Mesendoderm (in vitro differentiated cells): ENCODE measurements around the gene FRYL.

Experiments used
- DNase-seq: peaks from one replicate; pipeline ENCODE4 v3.0.0; 2013
- H2AK5ac ChIP-seq: 2 replicates; pipeline ENCODE4 v1.6.1; 2013; ENCODE audit warnings: low read length, inconsistent platforms
- H2BK120ac ChIP-seq: 2 replicates; pipeline ENCODE4 v1.6.1; 2013; ENCODE audit warnings: low read depth, mild to moderate bottlenecking, low read length, moderate library complexity, mixed read lengths
- H2BK15ac ChIP-seq: replicated peaks from 2 replicates; pipeline ENCODE4 v1.6.1; 2013; ENCODE audit warnings: low read depth, mild to moderate bottlenecking, moderate library complexity
- H2BK5ac ChIP-seq: 2 replicates; pipeline ENCODE4 v1.6.1; 2013; ENCODE audit warnings: low read length, inconsistent platforms
- H3K18ac ChIP-seq: 2 replicates; pipeline ENCODE4 v1.6.1; 2013; ENCODE audit warnings: mild to moderate bottlenecking, low read length, mixed read lengths
- H3K23ac ChIP-seq: one replicate; pipeline ENCODE4 v1.6.1; 2013; ENCODE audit warnings: low read length
- H3K27ac ChIP-seq: 2 replicates; pipeline ENCODE4 v1.5.1; 2013; ENCODE audit warnings: low read depth, mild to moderate bottlenecking, inconsistent platforms, low read length, moderate library complexity
- H3K27me3 ChIP-seq: 2 replicates; pipeline ENCODE4 v1.6.1; 2013; ENCODE audit warnings: low read length, control low read depth, mild to moderate bottlenecking, inconsistent platforms; ENCODE audit not compliant: insufficient read depth, poor library complexity
- H3K36me3 ChIP-seq: 2 replicates; pipeline ENCODE4 v1.6.1; 2013; ENCODE audit warnings: low read length, inconsistent platforms; ENCODE audit not compliant: control insufficient read depth, insufficient read depth
- H3K4ac ChIP-seq: one replicate; pipeline ENCODE4 v1.6.1; 2013; ENCODE audit warnings: low read depth, mild to moderate bottlenecking, low read length, moderate library complexity
- H3K4me1 ChIP-seq: 2 replicates; pipeline ENCODE4 v1.6.1; 2013; ENCODE audit warnings: low read depth, low read length, inconsistent platforms; ENCODE audit not compliant: control insufficient read depth
- H3K4me2 ChIP-seq: 2 replicates; pipeline ENCODE4 v1.6.1; 2013; ENCODE audit warnings: low read length
- H3K4me3 ChIP-seq: 2 replicates; pipeline ENCODE4 v1.5.1; 2013; ENCODE audit warnings: mild to moderate bottlenecking, low read length
- H3K56ac ChIP-seq: one replicate; pipeline ENCODE4 v1.6.1; 2013; ENCODE audit warnings: low read length
- H3K79me1 ChIP-seq: 2 replicates; pipeline ENCODE4 v1.6.1; 2013; ENCODE audit warnings: low read length, inconsistent platforms
- H3K79me2 ChIP-seq: 2 replicates; pipeline ENCODE4 v1.6.1; 2013; ENCODE audit warnings: mild to moderate bottlenecking, low read length; ENCODE audit not compliant: control insufficient read depth, insufficient read depth
- H3K9ac ChIP-seq: 2 replicates; pipeline ENCODE4 v1.6.1; 2013; ENCODE audit warnings: low read length, inconsistent platforms
- H4K5ac ChIP-seq: one replicate; pipeline ENCODE4 v1.6.1; 2013; ENCODE audit warnings: low read length
- H4K8ac ChIP-seq: one replicate; pipeline ENCODE4 v1.6.1; 2013; ENCODE audit warnings: low read depth, mild to moderate bottlenecking, control low read depth, low read length, moderate library complexity
- WGBS: extraction: QIAGEN DNeasy Blood & Tissue Kit; methylation state at CpG from one replicate; pipeline ENCODE4 v1.1.7; 2013; ENCODE audit warnings: low lambda C conversion rate, missing lambda C conversion rate; ENCODE audit not compliant: insufficient coverage; ENCODE audit errors: extremely low coverage; 5-methylcytosine and 5-hydroxymethylcytosine counted together

Gene FRYL

GRCh38 chr4:48570646-48571220 lies 209.3 kb downstream of the FRYL start:
- no peaks in the 10 kb centered on the region for H3K36me3 ChIP-seq
- no CpG with 5 or more reads among the region's 9 CpGs for WGBS
- no peak for DNase-seq

GRCh38 chr4:48566034-48566384 lies 214.1 kb downstream of the FRYL start:
- H3K4me1 ChIP-seq: no peaks in the 10 kb centered on the region
- no peak overlapping the region for H3K23ac ChIP-seq
- H3K4me3 ChIP-seq: no peak overlapping the region
- no peak overlapping the region for H3K4ac ChIP-seq
- no peak overlapping the region for H3K4me2 ChIP-seq
- no peaks in the 10 kb centered on the region for H3K79me1 ChIP-seq
- no peak overlapping the region for H3K9ac ChIP-seq
- H2BK5ac ChIP-seq: no peak overlapping the region
- no peak overlapping the region for H2BK15ac ChIP-seq
- H3K27ac ChIP-seq: no peak overlapping the region
- no peak overlapping the region for H3K18ac ChIP-seq
- no peak for DNase-seq
- no peaks in the 10 kb centered on the region for H3K79me2 ChIP-seq
- no peak overlapping the region for H4K8ac ChIP-seq
- no peak overlapping the region for H2BK120ac ChIP-seq
- H3K56ac ChIP-seq: no peak overlapping the region
- no peaks in the 10 kb centered on the region for H3K36me3 ChIP-seq
- no peak overlapping the region for H2AK5ac ChIP-seq
- WGBS: no CpG with 5 or more reads among the region's 3 CpGs
- no peak overlapping the region for H4K5ac ChIP-seq
- H3K27me3 ChIP-seq: no peaks in the 10 kb centered on the region

More at GRCh38 chr4:48570646-48571220, 209.3 kb downstream of the FRYL start:
- Histone ChIP-seq H3K27me3 (no peaks in the 10 kb centered on the region), H3K79me1 (no peaks in the 10 kb centered on the region), H3K23ac (no peak overlapping the region), H3K27ac (no peak overlapping the region), H3K4me2 (no peak overlapping the region), H3K18ac (no peak overlapping the region), H3K4me1 (no peaks in the 10 kb centered on the region), H2BK5ac (no peak overlapping the region), H3K4me3 (no peak overlapping the region), H3K56ac (no peak overlapping the region), H4K5ac (no peak overlapping the region), H2BK120ac (no peak overlapping the region), H2BK15ac (no peak overlapping the region), H3K79me2 (no peaks in the 10 kb centered on the region), H4K8ac (no peak overlapping the region), H3K9ac (no peak overlapping the region), H3K4ac (no peak overlapping the region), H2AK5ac (no peak overlapping the region)

GRCh38 chr4:48565362-48566033 lies 214.6 kb downstream of the FRYL start:
- H3K18ac ChIP-seq: no peak overlapping the region
- no peak for DNase-seq
- no peak overlapping the region for H3K4me2 ChIP-seq
- no peaks in the 10 kb centered on the region for H3K79me2 ChIP-seq
- no peak overlapping the region for H2BK15ac ChIP-seq
- no peak overlapping the region for H4K5ac ChIP-seq
- H2BK120ac ChIP-seq: no peak overlapping the region
- H3K27me3 ChIP-seq: no peaks in the 10 kb centered on the region
- H3K36me3 ChIP-seq: no peaks in the 10 kb centered on the region
- H3K56ac ChIP-seq: no peak overlapping the region
- H3K79me1 ChIP-seq: no peaks in the 10 kb centered on the region
- H2BK5ac ChIP-seq: no peak overlapping the region
- H2AK5ac ChIP-seq: no peak overlapping the region
- no peak overlapping the region for H3K9ac ChIP-seq
- no peaks in the 10 kb centered on the region for H3K4me1 ChIP-seq
- no peak overlapping the region for H3K27ac ChIP-seq
- H3K4ac ChIP-seq: no peak overlapping the region
- H4K8ac ChIP-seq: no peak overlapping the region
- no peak overlapping the region for H3K23ac ChIP-seq
- no CpG with 5 or more reads among the region's 5 CpGs for WGBS
- H3K4me3 ChIP-seq: no peak overlapping the region

GRCh38 chr4:48564151-48564550 lies 215.9 kb downstream of the FRYL start:
- H3K9ac ChIP-seq: no peak overlapping the region
- H3K4me3 ChIP-seq: no peak overlapping the region
- no peak overlapping the region for H4K5ac ChIP-seq
- no peak overlapping the region for H3K56ac ChIP-seq
- H3K36me3 ChIP-seq: no peaks in the 10 kb centered on the region
- H4K8ac ChIP-seq: no peak overlapping the region
- no peak overlapping the region for H2BK5ac ChIP-seq
- no CpG with 5 or more reads among the region's 3 CpGs for WGBS
- no peak overlapping the region for H2BK120ac ChIP-seq
- no peak overlapping the region for H3K18ac ChIP-seq
- DNase-seq: no peak
- H3K23ac ChIP-seq: no peak overlapping the region
- no peak overlapping the region for H3K4me2 ChIP-seq
- no peak overlapping the region for H2BK15ac ChIP-seq
- H3K27ac ChIP-seq: no peak overlapping the region
- H3K4ac ChIP-seq: no peak overlapping the region
- no peaks in the 10 kb centered on the region for H3K4me1 ChIP-seq
- no peaks in the 10 kb centered on the region for H3K27me3 ChIP-seq
- H3K79me2 ChIP-seq: no peaks in the 10 kb centered on the region
- no peak overlapping the region for H2AK5ac ChIP-seq
- no peaks in the 10 kb centered on the region for H3K79me1 ChIP-seq

GRCh38 chr4:48558819-48559218 lies 221.3 kb downstream of the FRYL start:
- H3K4me3 ChIP-seq: no peak overlapping the region
- no peaks in the 10 kb centered on the region for H3K27me3 ChIP-seq
- H4K5ac ChIP-seq: no peak overlapping the region
- DNase-seq: no peak
- no peaks in the 10 kb centered on the region for H3K79me2 ChIP-seq
- H4K8ac ChIP-seq: no peak overlapping the region
- H3K79me1 ChIP-seq: no peaks in the 10 kb centered on the region
- no peak overlapping the region for H3K4ac ChIP-seq
- WGBS: 100% methylated on average over 2 of the region's 3 CpGs
- H3K56ac ChIP-seq: no peak overlapping the region
- H3K27ac ChIP-seq: no peak overlapping the region
- H2BK15ac ChIP-seq: no peak overlapping the region
- H3K9ac ChIP-seq: no peak overlapping the region
- H3K4me2 ChIP-seq: no peak overlapping the region
- H3K23ac ChIP-seq: no peak overlapping the region
- no peak overlapping the region for H3K18ac ChIP-seq
- no peaks in the 10 kb centered on the region for H3K4me1 ChIP-seq
- no peaks in the 10 kb centered on the region for H3K36me3 ChIP-seq
- H2BK120ac ChIP-seq: no peak overlapping the region
- no peak overlapping the region for H2AK5ac ChIP-seq
- H2BK5ac ChIP-seq: no peak overlapping the region

GRCh38 chr4:48558026-48558425 lies 222.1 kb downstream of the FRYL start:
- no CpG with 5 or more reads among the region's 1 CpG for WGBS
- Histone ChIP-seq H3K23ac (no peak overlapping the region), H3K27me3 (no peaks in the 10 kb centered on the region), H3K36me3 (no peaks in the 10 kb centered on the region), H3K27ac (no peak overlapping the region), H3K79me1 (no peaks in the 10 kb centered on the region), H3K56ac (no peak overlapping the region), H2BK120ac (no peak overlapping the region), H3K9ac (no peak overlapping the region), H3K18ac (no peak overlapping the region), H2BK15ac (no peak overlapping the region), H3K4me1 (no peaks in the 10 kb centered on the region), H2BK5ac (no peak overlapping the region), H3K4ac (no peak overlapping the region), H3K4me3 (no peak overlapping the region), H4K5ac (no peak overlapping the region), H3K79me2 (no peaks in the 10 kb centered on the region), H4K8ac (no peak overlapping the region), H2AK5ac (no peak overlapping the region), H3K4me2 (no peak overlapping the region)
- no peak for DNase-seq
